Stomach (tissue), 4 donors: Measurements from ENCODE around the gene TTC7B.

Source experiments
- CTCF ChIP-seq, 7 experiments: fragments of 450-650 bp in 4 of 7; fragments of 200-600 bp in 3 of 7; sonication (generic) in 3 of 7; IDR thresholded peaks; one replicate each; pipeline ENCODE4 v1.5.1; 2016 to 2019; ENCODE audit warnings: antibody characterized with exemption in 7 of 7, control low read depth in 2 of 7, mild to moderate bottlenecking in 1 of 7
- POLR2A ChIP-seq, 4 donors: fragments of 450-650 bp; IDR thresholded peaks; one replicate each; pipeline ENCODE4 v1.6.1; 2016; ENCODE audit warnings: antibody characterized with exemption in 4 of 4, control low read depth in 2 of 4, mild to moderate bottlenecking in 1 of 4, moderate library complexity in 1 of 4

- no peak for TF ChIP-seq CTCF (IDR thresholded peaks at IDR 0.05)
- TF ChIP-seq POLR2A (IDR thresholded peaks at IDR 0.05): no peak
These were observed 307.5 kb downstream of the TTC7B start for GRCh38 chr14:90508536-90509254.
